NCI-H345 treated with DMSO at 0.1 percent for 48 hours (cell line): ENCODE results near the gene LETM1.

Source experiments
- DNase-seq: peaks from one replicate; lab custom pipeline; 2025; ENCODE audit not compliant: unreplicated experiment; lab: John Stamatoyannopoulos, UW

The LETM1 gene

DNA sequence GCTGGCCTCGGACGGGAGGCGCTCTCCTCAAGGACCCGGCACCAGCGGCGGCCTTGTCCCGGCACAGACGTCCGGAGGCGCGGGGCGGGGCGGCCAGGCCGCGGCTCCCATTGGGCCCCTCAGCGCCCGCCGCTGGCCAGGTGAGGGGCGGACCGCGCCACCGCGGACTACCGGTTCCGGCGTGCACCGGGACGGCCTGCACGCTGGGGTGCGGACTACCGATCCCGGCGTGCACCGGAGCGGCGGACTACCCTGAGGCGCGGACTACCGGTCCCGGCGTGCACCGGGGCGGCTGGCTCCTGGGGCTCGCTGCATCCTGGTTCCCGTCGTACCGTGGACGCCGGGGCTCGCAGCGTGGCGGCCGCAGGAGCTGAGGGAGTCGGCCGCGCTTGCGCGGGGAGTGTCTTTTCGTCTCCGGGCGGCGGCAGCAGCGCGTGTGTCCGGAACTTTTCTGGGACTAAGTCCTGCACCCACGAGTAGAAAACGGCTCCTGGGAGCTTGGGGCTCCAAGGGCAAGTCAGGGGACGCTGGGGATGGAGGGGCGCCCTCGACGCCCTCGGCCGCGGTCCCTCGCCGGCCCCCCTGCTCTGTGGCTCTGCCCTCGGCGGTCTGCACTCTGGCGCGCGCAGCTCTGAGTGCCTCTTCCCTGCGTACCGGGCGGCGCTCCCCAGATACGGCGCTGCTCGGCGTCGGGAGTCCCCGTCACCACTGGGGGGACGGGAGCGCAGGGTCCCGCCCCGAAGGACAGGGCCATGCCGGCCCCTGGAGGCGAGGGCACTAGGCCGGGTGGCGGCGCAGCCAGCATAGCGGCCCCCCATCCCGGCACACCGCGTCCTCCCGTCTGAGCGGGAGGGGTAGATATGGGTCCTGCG, at the start of gene LETM1:
LETM1 (minus strand) TSS at position 86 of the 872 bp plus-strand sequence. CDS start 206 bp downstream, outside the sequence.
- peak; percentile 70 for DNase-seq

DNA sequence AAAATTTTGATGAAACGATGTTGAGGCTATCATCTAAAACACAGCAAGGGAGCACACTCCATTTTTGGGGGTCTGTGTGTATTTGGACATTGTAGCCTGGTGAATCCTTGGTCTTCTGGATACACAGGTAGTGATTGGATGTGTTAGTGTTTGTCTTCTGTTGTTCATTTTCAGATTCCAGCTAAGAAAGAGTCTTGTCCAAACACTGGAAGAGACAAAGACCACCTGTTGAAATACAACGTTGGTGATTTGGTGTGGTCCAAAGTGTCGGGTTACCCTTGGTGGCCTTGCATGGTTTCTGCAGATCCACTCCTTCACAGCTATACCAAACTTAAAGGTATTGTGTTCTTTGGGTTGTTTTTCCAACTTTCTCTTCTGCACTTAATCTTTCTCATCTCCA, 48.1 kb upstream of the LETM1 start:
- no peak for DNase-seq

DNA sequence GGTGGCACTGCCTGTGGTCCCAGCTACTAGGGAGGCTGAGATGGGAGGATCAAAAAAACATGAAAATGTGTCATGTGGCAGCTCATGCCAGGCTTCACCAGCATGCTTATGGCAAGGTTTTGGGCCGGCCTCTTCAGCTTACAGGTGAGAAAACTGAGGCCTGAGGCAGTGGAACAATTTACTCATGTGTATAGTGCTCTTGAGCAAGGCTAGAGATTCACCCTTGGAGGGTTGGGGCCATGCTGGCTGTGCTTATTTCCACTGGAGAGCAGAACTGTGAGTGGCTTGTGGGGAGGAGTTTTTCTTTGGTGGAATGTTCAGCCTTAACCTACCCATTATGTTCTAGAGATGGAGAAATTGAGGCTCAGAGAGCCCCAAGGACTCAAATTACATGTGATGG, 47.1 kb upstream of the LETM1 start:
- DNase-seq = no peak

DNA sequence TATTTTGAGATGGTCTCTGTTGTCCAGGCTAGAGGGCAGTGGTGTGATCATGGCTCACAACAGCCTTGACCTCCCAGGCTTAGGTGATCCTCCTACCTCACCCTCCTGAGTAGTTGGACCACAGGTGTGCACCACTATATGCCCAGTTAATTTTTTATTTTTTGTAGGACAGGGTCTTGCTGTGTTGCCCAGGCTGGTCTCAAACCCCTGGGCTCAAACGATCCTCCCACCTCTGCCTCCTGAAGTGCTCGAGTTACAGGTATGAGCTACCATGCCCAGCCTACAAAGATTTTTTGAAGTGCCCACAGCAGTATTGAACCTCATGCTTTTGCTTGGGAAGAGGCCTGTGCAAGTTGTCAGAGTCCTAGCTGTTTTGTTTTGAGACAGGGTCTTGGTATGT, 46.3 kb upstream of the LETM1 start:
- no peak for DNase-seq

DNA sequence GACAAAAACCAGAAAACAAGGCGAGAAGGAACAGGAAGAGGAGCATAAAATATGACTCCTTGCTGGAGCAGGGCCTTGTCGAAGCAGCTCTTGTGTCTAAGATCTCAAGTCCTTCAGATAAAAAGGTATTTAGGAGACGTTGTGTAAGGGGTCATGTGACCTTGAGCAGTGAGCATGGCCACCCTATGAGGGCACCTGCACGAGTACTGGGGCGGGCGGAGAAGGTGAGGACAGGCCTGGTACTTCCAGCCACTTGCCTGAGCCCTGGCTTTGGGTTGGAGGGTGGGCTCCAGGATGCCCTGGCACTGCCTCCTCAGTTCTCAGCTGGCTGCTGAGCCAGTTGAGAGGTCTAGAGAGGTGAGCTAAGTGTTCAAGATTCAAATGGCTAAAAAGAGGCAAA, 45.2 kb upstream of the LETM1 start:
- no peak for DNase-seq

DNA sequence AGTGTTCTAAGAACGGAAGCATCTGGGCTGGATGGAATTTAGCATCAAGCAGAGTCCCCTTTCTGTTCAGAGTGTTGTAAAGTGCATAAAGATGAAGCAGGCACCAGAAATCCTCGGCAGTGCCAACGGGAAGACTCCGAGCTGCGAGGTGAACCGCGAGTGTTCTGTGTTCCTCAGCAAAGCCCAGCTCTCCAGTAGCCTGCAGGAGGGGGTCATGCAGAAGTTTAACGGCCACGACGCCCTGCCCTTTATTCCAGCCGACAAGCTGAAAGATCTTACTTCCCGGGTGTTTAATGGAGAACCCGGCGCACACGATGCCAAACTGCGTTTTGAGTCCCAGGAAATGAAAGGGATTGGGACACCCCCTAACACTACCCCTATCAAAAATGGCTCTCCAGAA, 44.7 kb upstream of the LETM1 start:
- no peak for DNase-seq

DNA sequence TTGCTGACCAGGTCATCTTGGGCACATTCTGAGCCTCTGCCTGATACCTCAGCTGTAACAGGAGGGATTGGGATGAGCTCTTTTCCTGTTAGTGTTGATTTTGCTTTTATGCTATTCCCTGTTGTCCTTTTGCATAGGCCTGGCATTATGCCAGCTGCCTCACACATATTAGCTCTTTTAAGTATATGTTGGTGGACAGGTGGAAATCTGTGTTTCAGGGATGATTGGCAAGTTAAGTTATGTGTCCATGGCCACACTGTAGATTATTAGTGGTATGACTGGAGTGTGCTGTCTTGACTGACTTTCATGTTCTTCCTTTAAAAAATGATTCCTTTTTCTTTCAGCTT, 44.1 kb upstream of the LETM1 start:
- no peak for DNase-seq

DNA sequence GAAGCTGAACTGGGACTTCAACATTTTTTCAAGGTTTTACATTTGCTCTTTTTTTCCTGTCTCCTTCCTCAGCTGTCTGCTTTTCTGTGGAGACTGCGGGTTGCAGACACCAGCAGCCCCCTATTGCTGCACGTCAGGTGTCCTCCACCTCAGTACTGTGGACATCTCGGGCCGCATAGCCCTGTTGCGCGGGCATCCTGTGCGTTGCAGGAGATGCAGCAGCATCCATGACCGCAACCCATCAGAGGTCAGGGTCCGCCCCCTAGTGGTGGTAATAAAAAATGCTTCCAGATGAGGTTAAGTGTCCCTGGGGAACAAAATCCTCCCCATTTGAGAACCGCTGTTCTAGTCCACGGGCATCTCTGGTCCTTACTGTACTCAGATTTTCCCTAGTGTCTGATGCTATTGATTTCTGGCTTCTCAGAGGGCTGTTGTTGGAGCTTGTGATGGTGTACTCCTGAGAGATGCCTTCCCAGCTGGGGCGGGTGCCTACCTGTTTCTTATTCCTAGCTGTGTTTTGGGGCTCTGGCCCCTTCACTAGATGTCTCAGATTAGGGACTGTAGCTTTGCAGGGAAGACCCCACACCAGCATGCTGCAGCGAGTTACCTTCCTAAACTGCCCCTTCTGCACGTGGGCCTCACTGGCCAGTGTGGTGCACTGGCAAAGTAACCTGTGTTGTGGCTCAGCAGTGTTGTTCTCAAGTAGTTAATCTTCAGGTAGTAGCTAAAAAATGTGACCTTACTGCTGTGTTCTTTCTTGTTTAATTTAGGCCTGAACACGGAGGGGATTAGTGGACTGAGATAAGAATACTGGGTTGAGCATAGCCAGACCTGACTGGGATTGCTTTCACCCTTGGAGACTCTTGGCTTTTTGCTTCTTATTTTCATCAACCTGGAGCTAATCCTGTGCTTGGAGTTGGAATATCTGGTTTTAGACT, 43.5 kb upstream of the LETM1 start:
- peak; percentile 30 for DNase-seq

DNA sequence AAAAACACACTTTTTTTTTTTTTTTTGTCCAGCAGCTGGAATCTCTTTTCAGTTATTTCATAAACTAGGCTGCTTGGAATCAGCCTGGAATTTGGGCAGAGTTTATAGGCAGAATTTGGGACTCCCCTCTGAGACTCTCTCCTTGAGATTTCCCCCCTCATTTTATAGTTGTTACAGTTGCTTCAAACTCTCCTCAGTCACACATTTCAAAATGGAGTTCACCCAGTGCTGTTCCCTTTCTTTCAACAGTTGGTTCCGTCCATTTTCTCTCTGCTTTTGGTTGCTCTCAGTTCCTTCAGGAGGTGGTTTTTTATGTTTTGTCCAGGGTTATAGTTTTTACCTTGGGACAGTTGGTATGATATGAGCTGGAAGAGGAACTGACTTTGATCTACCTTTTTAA, 42.7 kb upstream of the LETM1 start:
- no peak for DNase-seq

DNA sequence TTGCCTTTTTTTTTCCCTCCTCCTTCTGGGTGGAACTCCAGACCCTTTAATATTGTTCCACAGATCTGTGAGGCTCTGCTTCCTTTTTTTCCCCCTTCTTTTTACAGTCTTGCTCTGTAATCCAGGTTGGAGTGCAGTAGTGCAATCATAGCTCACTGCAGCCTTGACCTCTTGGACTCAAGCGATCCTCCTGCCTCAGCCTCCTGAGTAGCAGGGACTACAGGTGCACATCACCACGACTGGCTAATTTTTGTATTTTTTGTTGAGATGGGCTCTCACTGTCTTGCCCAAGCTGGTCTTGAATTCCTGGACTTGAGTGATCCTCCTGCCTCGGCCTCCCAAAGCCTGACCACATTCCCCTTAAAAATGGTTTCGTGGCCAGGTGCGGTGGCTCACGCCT, 42.1 kb upstream of the LETM1 start:
- no peak for DNase-seq

DNA sequence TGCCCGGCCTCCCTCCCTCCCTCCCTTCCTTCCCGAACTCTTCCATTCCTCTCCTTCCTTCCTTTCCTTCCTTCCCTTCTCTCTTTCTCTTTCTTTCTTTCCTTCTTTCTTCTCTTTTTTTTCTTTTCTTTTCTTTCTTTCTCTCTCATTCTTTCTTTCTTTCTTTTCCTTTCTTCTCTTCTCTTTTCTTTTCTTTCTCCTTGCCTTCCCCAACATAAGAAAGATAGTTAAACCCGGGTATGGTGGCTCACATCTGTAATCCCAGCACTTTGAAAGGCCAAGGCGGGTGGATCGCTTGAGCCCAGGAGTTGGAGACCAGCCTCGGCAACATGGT, 40.7 kb upstream of the LETM1 start:
- DNase-seq = no peak

DNA sequence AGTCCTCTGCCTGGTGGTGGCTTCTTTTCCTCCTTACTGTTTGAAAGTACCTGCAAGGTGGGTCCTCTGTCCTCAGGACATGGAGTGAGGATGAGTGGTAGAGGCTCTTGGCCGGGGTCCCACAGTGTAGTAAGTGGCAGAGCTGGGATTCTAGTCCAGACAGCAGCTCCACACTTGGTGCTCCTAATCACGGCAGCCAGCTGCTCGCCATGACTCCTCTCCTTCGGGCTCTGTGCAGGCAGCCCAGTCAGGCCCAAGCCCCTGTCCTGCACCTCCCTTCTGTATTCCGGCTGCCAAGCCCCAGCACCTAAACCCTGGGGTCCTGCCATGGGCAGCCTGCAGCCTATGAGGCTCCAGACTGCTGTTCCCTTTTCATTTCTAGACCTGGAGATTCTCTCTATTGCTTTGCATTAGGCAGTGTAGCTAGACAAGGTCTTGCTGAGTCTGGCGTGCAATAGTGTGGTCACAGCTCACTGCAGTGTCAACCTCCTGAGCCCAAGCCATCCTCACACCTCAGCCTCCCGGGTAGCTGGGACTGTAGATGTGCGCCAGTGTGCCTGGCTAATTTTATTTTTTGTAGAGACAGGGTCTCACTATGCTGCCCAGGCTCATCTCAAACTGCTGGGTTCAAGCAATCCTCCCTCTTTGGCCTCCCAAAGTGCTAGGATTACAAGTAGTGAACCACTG, 40.2 kb upstream of the LETM1 start:
- no peak for DNase-seq

DNA sequence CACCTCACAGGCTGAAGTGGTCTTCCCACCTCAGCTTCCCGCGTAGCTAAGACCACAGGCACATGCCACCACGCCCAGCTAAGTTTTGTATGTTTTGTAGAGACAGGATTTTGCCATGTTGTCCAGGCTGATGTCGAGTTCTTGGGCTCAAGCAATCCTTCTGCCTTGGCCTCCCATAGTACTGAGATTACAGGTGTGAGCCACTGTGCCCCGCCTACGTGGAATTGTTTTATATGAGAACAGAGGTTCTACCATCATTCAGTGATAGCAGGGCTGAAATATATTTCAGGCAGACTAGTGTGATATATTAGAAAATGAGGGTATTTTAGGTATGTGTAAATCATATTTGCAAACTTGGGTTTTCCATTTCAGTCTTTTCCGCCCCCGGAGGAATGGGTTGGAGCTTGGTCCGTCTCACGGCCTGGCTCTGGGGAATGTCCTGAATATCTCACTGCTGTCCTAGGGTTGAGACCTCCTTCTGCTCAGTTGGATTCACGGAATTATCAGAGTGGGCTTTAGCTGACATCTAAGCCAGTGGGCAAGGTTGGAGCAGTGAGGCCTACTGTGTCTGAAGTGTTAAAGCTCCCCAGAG, 35.1 kb upstream of the LETM1 start:
- DNase-seq = no peak

DNA sequence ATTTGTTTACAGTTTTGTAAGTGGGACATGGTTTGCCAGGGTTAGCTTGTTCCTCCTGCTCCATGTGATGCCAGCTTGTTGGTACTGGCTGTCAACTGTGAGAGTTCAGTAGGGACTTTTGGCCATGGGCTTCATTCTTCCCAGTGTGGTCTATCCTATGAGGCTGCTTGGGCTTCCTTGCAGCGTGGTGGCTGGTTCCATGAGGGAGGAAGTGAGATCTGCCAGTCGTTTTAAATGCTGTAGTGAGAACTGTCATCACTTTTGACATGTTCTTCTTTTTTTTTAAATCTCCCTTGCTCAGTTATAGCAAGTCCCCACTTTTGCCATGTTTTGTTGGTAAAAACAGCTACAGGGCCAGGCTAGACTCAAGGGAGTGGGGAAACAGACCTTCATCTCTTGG, 31.1 kb upstream of the LETM1 start:
- no peak for DNase-seq

DNA sequence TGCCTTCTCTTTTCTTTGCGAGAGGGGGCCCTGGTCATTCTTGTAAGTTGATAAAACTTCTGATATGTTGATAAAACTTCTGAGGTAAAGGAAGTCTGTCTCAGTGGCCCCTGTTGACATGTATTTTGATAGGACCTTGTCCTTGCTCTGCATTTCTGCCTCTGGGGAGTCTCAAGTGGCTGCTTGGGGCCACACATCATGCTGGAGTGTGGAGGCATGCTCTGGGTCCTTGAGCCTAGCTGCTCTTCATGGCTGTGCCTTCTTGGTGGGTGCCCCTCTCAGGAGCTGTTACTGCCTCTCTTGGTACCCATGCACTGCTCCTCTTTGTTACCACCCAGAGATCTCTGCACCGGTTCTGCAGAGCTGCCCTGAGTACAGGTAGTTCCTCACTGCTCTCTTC, 29.5 kb upstream of the LETM1 start:
- DNase-seq = no peak

DNA sequence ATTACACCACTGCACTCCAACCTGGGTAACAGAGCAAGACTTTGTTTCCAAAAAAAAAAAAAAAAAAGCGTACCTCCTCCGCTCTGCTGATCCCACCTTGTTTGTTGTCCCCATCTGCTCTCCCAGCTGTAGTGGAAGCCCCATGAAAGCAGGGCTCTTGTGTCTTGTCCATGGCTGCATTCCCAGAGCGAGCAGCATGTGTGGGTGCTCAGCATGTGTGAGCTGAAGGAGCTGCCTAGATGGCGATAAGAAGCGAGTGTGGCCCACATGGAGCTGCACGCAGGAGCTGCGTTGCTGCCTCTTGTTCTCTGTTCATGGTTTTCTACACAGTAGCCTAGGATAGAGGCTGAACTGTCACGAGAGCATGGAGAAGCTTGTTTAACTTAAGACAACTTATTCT, 27.6 kb upstream of the LETM1 start:
- DNase-seq = no peak

DNA sequence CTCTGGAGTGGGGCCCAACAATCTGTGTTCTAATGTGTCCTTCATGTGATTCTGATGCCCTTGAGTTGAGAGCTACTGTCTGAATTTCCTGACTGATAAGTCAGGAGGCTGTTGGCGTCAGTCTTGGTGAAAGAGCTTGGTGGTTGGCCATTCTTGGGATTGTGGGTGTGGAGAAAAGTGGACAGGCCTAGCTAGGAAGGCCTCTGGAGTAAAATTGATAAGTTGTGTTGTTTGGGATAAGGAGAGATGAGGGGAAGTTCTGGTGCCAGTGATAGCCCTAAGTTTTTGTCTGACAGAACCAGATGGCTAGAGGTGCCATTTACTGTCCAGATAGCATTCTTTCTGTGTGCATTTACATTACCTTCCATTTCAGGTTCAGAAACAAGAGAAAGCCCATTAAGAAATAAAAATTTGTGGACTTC, 26.9 kb upstream of the LETM1 start:
- no peak for DNase-seq

DNA sequence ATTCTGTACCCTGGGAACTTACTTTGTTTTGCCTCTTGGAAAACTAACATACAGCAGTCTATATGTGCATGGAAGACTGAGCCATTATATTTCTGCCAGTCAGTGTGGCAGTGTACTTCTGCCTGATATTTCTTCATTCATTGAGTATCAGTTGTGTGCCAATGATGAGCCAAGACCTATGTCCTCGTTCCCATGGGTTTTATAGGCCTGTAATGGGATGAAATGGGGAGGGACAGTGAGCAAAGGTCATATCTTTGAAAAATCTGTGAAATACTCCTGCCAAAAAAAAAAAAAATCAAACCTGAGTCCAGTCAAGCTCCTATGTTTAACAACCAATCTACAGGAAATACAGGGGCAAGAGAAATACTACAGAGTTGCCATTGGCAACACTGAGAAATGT, 24.4 kb upstream of the LETM1 start:
- DNase-seq = no peak

DNA sequence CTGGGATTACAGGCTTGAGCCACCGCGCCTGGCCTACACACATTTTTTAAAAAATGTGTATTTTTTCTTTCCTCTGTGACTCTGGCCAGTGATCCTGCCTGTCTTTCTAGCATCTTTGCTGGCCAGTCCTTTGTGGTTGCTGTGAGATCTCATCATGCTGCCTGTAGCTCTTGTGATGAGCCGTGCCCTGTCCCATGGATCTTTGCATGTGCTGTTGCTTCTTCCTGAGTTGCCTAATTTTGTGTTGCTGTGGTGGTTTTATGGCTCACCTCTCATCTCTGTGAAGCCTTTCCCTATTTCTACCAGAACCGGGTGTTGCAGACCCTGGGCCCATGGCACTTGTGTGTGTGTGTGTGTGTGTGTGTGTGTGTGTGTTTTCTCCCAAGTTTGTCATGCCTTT, 23.5 kb upstream of the LETM1 start:
- no peak for DNase-seq

DNA sequence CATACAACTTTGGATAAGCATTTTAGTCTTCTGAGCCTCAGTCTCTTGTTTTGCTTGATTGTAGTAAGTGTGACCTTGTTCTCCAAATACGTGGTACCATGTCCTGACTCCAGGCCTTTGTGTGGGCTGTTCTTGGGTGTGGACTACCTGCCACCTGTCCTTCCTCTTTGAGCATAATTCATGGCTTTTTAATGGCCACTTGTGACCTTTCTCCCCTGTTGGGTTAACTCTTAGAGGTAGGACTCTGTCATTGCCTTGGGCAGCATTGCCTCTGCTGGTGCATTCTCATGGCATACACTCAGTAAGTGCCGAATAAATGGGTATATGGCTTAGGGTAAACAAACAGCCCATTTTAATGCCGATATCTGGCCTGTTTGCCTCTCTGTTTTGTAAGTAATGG, 18.2 kb upstream of the LETM1 start:
- no peak for DNase-seq

DNA sequence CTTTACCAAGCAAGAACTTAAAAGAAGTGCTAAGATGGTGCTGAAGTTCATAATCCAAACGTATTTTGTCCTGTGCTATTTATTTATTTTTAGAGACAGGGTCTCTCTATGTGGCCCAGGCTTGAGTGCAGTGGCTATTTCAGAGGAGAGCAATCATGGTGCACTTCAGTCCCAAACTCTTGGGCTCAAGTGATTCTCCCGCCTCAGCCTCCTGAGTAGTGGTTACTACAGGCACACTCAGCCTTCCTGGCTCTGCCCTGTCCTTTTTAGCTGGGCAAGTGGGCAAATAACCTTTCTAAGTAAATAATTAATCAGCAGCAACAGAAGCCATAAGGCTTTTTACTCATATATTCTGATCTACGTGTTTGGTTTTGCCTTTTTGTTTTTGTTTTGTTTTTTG, 17.8 kb upstream of the LETM1 start:
- DNase-seq = no peak
